ENCODE measurements around the gene MSH6. TPM values are rescaled to one million over a fixed set of nuclear protein-coding genes. Genes with fewer than 3 reads are reported as not detected.

Gene MSH6
- total RNA-seq, 1 experiment from 2014 or later, result 275 TPM

Other genes starting within 250 kb of the MSH6 start
- gene KCNK12, start 212.2 kb upstream of the MSH6 start, total RNA-seq (2021), result 8.4 to 11.1 TPM (median 9.2 TPM) in 3 replicates
- 43.8 to 48.2 TPM (median 45.6 TPM) in 3 replicates for gene FBXO11, start 123.4 kb downstream of the MSH6 start, total RNA-seq (2021)